GM23338 (cell line): ENCODE data around the gene RAMACL. TPM values are rescaled to one million over a fixed set of nuclear protein-coding genes. Genes with fewer than 3 reads are reported as not detected.

Experiments
- ATAC-seq: fragments of 200-7000 bp; cut with Tn5 transposase; 3 replicates; pipeline ENCODE4 v1.9.1; 2020
- DNase-seq: peaks from one replicate; pipeline ENCODE4 v3.0.0-alpha.2; 2015; ENCODE audit warnings: low spot score
- H2AFZ ChIP-seq: fragments of 200-600 bp; sonication (generic); 2 replicates; pipeline ENCODE4 v1.8.0; 2016; ENCODE audit warnings: antibody characterized with exemption, mild to moderate bottlenecking, moderate library complexity
- H3F3A ChIP-seq: fragments of 200-600 bp; sonication (generic); replicated peaks from 2 replicates; pipeline ENCODE4 v1.8.0; 2017; ENCODE audit warnings: antibody characterized with exemption, mixed run types, low read depth
- H3K27ac ChIP-seq: fragments of 200-600 bp; sonication (generic); 2 replicates; pipeline ENCODE4 v1.6.1; 2016; ENCODE audit warnings: low read depth
- H3K27me3 ChIP-seq: fragments of 200-600 bp; sonication (generic); 2 replicates; pipeline ENCODE4 v1.8.0; 2016; ENCODE audit warnings: mild to moderate bottlenecking, mixed run types, moderate library complexity; ENCODE audit not compliant: insufficient read depth
- H3K36me3 ChIP-seq: fragments of 200-600 bp; sonication (generic); 2 replicates; pipeline ENCODE4 v1.8.0; 2016; ENCODE audit warnings: mild to moderate bottlenecking; ENCODE audit not compliant: insufficient read depth
- H3K4me1 ChIP-seq: fragments of 200-600 bp; sonication (generic); 2 replicates; pipeline ENCODE4 v1.8.0; 2016; ENCODE audit warnings: mild to moderate bottlenecking, moderate library complexity; ENCODE audit not compliant: insufficient read depth
- H3K4me2 ChIP-seq: fragments of 200-600 bp; sonication (generic); 2 replicates; pipeline ENCODE4 v1.7.1; 2017; ENCODE audit warnings: mixed run types
- H3K4me3 ChIP-seq: fragments of 200-600 bp; sonication (generic); 2 replicates; pipeline ENCODE4 v1.6.1; 2016; ENCODE audit warnings: mixed run types
- H3K79me2 ChIP-seq: fragments of 200-600 bp; sonication (generic); replicated peaks from 2 replicates; pipeline ENCODE4 v1.8.0; 2017; ENCODE audit warnings: mild to moderate bottlenecking; ENCODE audit not compliant: insufficient read depth
- H3K9me2 ChIP-seq: fragments of 200-600 bp; sonication (generic); 2 replicates; pipeline ENCODE4 v1.8.0; 2017; ENCODE audit not compliant: insufficient read depth
- H4K20me1 ChIP-seq: fragments of 200-600 bp; sonication (generic); replicated peaks from 2 replicates; pipeline ENCODE4 v1.8.0; 2017; ENCODE audit warnings: mild to moderate bottlenecking; ENCODE audit not compliant: insufficient read depth
- H3K27ac Mint-ChIP-seq: 2 replicates; pipeline ENCODE4 v1.8.0; 2020; ENCODE audit warnings: inconsistent platforms, mild to moderate bottlenecking, moderate library complexity, mixed read lengths
- H3K27me3 Mint-ChIP-seq: 3 replicates; pipeline ENCODE4 v1.8.0; 2022; ENCODE audit warnings: low read depth, mild to moderate bottlenecking, moderate library complexity, mixed read lengths, inconsistent platforms; ENCODE audit not compliant: insufficient read depth, poor library complexity
- H3K36me3 Mint-ChIP-seq: 3 replicates; pipeline ENCODE4 v1.8.0; 2021; ENCODE audit warnings: low read depth, mild to moderate bottlenecking, inconsistent platforms, moderate library complexity, mixed read lengths
- H3K4me1 Mint-ChIP-seq: 3 replicates; pipeline ENCODE4 v1.8.0; 2020; ENCODE audit warnings: mild to moderate bottlenecking, inconsistent platforms, mixed read lengths
- H3K4me3 Mint-ChIP-seq: 3 replicates; pipeline ENCODE4 v1.8.0; 2021; ENCODE audit warnings: moderate library complexity, mild to moderate bottlenecking, inconsistent platforms, mixed read lengths
- H3K9me3 Mint-ChIP-seq: 3 replicates; pipeline ENCODE4 v1.8.0; 2020; ENCODE audit warnings: moderate library complexity, mild to moderate bottlenecking, inconsistent platforms, mixed read lengths
- CTCF ChIP-seq, 2 experiments: fragments of 200-600 bp in 1 of 2; sonication (generic) in 1 of 2; conservative IDR thresholded peaks; 2 replicates each; pipeline versions ENCODE4 v1.5.1 to v1.6.1; 2016 to 2017; ENCODE audit warnings: antibody characterized with exemption in 2 of 2, low read depth in 2 of 2, mild to moderate bottlenecking in 2 of 2, moderate library complexity in 1 of 2
- EZH2 ChIP-seq: fragments of 200-600 bp; sonication (generic); IDR thresholded peaks from one replicate; pipeline ENCODE4 v1.8.0; 2017; ENCODE audit warnings: antibody characterized with exemption, mild to moderate bottlenecking, low read depth; ENCODE audit not compliant: unreplicated experiment
- NANOG ChIP-seq: IDR thresholded peaks from 2 replicates; pipeline ENCODE4 v1.6.1; 2016; ENCODE audit warnings: antibody characterized with exemption, borderline replicate concordance
- polyA plus RNA-seq: library from polyadenylated mRNA; unstranded; fragments of >200 nt; fragmentation: Nextera tagmentation; extraction: Ambion mirVana; gene quantifications from 2 replicates; pipeline ENCODE4 v1.2.1, GENCODE V29; 2016
- total RNA-seq: library from RNA; depleted of rRNA; stranded (reverse); fragments of >200 nt; shearing (Covaris generic); gene quantifications from 2 replicates; pipeline ENCODE4 v1.2.3, GENCODE V29; 2014
- TF ChIP-seq, protein P1 (sequence below): fragments of 250-450 bp; sonication (Bioruptor Pico); IDR thresholded peaks from 2 replicates; pipeline ENCODE4 v1.5.0; 2020; ENCODE audit warnings: mild to moderate bottlenecking, moderate library complexity

The RAMACL gene
- total and polyA plus RNA-seq, 2 experiments from 2014 or later, result 0.61 to 4.0 TPM

DNA sequence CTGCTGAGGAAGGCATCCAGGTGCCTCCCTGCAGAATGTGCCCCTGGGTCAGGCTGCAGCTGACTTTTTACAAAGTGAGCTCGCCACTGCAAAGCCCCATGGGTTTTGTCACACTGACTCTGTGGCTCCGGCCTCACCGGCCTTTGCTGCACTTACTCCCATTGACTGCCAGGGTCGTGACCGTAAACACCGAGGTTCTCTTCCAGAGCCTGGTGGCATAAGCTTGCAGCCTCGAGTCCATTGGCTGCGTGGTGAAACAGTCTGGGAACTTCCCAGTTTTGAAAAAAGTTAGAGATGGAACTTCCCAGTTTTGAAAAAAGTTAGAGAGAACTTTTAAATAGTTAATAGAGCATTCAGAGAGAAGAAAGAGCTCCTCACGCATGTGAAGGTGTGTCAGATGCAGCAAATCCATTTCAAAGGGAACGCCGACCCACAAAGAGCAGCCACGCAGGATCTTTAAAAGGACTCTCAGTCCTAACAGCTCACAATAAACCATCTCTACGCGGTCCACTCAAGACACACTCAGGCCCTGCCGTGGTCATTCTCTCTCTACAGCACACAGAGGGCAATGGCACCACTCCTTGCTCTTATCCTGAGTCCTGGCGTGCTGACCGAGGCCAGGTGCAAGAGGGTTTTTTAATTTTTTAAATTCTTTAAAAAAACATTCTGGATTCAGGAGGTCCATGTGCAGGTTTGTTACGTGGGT is 12.8 kb downstream of the RAMACL start:
- H3K27me3 Mint-ChIP-seq, result peaks cover 9% of the 10 kb centered on the region
- Histone ChIP-seq H2AFZ (no peak overlapping the region), H3K79me2 (peaks cover 56% of the 10 kb centered on the region), H3F3A (peaks cover 6% of the 10 kb centered on the region; the same call in 1 of the 2 replicates), H3K4me1 (peaks cover 21% of the 10 kb centered on the region), H3K27me3 (no peaks in the 10 kb centered on the region), H3K9me2 (no peaks in the 10 kb centered on the region), H3K4me2 (peak overlapping the region; percentile 66; the same call in 1 of the 2 replicates), H3K27ac (no peak overlapping the region), H4K20me1 (peaks cover 9% of the 10 kb centered on the region), H3K4me3 (no peak overlapping the region), H3K36me3 (no peaks in the 10 kb centered on the region)
- ATAC-seq, result peak; percentile 18
- peaks cover 22% of the 10 kb centered on the region for H3K9me3 Mint-ChIP-seq
- H3K36me3 Mint-ChIP-seq, result peaks cover 35% of the 10 kb centered on the region
- H3K27ac Mint-ChIP-seq, result no peak overlapping the region
- DNase-seq, result no peak
- peaks cover 48% of the 10 kb centered on the region for H3K4me1 Mint-ChIP-seq
- TF ChIP-seq, protein P1, sequence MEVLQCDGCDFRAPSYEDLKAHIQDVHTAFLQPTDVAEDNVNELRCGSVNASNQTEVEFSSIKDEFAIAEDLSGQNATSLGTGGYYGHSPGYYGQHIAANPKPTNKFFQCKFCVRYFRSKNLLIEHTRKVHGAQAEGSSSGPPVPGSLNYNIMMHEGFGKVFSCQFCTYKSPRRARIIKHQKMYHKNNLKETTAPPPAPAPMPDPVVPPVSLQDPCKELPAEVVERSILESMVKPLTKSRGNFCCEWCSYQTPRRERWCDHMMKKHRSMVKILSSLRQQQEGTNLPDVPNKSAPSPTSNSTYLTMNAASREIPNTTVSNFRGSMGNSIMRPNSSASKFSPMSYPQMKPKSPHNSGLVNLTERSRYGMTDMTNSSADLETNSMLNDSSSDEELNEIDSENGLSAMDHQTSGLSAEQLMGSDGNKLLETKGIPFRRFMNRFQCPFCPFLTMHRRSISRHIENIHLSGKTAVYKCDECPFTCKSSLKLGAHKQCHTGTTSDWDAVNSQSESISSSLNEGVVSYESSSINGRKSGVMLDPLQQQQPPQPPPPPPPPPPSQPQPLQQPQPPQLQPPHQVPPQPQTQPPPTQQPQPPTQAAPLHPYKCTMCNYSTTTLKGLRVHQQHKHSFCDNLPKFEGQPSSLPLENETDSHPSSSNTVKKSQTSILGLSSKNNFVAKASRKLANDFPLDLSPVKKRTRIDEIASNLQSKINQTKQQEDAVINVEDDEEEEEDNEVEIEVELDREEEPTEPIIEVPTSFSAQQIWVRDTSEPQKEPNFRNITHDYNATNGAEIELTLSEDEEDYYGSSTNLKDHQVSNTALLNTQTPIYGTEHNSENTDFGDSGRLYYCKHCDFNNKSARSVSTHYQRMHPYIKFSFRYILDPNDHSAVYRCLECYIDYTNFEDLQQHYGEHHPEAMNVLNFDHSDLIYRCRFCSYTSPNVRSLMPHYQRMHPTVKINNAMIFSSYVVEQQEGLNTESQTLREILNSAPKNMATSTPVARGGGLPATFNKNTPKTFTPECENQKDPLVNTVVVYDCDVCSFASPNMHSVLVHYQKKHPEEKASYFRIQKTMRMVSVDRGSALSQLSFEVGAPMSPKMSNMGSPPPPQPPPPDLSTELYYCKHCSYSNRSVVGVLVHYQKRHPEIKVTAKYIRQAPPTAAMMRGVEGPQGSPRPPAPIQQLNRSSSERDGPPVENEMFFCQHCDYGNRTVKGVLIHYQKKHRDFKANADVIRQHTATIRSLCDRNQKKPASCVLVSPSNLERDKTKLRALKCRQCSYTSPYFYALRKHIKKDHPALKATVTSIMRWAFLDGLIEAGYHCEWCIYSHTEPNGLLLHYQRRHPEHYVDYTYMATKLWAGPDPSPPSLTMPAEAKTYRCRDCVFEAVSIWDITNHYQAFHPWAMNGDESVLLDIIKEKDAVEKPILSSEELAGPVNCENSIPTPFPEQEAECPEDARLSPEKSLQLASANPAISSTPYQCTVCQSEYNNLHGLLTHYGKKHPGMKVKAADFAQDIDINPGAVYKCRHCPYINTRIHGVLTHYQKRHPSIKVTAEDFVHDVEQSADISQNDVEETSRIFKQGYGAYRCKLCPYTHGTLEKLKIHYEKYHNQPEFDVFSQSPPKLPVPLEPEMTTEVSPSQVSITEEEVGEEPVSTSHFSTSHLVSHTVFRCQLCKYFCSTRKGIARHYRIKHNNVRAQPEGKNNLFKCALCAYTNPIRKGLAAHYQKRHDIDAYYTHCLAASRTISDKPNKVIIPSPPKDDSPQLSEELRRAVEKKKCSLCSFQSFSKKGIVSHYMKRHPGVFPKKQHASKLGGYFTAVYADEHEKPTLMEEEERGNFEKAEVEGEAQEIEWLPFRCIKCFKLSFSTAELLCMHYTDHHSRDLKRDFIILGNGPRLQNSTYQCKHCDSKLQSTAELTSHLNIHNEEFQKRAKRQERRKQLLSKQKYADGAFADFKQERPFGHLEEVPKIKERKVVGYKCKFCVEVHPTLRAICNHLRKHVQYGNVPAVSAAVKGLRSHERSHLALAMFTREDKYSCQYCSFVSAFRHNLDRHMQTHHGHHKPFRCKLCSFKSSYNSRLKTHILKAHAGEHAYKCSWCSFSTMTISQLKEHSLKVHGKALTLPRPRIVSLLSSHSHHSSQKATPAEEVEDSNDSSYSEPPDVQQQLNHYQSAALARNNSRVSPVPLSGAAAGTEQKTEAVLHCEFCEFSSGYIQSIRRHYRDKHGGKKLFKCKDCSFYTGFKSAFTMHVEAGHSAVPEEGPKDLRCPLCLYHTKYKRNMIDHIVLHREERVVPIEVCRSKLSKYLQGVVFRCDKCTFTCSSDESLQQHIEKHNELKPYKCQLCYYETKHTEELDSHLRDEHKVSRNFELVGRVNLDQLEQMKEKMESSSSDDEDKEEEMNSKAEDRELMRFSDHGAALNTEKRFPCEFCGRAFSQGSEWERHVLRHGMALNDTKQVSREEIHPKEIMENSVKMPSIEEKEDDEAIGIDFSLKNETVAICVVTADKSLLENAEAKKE, result no peak
- TF ChIP-seq EZH2, result no peak
- no peak overlapping the region for H3K4me3 Mint-ChIP-seq

DNA sequence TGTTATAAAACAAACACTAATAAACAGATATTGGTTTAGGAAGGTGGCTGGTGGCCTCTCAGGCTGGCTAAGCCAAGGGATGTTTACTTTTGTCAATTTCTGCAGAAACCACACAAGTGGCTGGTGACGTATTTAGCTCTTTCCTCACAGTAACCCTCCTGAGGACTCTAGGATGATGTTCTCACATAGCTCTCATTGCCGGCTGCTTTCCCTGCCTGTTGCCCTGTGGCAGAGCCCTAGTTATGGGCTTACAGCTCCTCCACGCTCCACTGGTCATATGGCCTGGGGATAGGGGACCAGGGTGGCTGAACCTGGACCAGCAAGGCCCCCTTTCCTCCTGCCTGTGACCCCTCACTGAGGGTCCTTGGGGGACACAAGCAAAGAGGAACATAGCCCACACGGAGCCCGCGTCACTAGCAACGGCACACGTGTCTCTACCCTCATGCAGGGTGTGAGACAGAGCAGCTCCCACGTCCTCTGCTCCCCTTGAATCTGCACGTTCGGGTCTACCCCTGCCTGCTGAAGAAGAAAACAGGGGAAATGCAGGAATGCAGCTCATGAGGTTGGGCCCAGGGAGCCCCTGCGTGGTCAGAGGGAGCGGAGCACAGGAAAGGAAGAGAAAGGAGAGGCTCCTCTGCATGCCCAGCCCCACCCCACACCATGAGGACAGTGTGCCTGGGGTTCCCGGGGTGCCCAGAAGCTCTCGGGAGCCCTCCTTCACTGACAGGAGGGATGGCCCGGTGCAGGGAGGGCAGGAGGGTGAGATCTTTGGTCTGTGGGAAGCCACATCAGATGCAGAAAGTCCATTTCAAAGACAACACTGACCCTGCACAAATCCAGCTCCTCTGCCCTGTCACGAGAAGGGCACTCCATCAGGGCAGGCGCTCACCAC is 13.9 kb downstream of the RAMACL start:
- peaks cover 18% of the 10 kb centered on the region for H3K9me3 Mint-ChIP-seq
- Histone ChIP-seq H3K4me1 (peaks cover 21% of the 10 kb centered on the region), H3F3A (peaks cover 6% of the 10 kb centered on the region; the same call in 1 of the 2 replicates), H3K9me2 (no peaks in the 10 kb centered on the region), H3K79me2 (peaks cover 62% of the 10 kb centered on the region), H3K36me3 (no peaks in the 10 kb centered on the region), H3K27me3 (no peaks in the 10 kb centered on the region), H3K27ac (peak overlapping the region; percentile 22; the same call in 1 of the 2 replicates), H3K4me3 (peak overlapping the region; percentile 11; the same call in 1 of the 2 replicates), H4K20me1 (peaks cover 12% of the 10 kb centered on the region), H2AFZ (no peak overlapping the region), H3K4me2 (peak overlapping the region; percentile 66)
- TF ChIP-seq CTCF (conservative IDR thresholded peaks at IDR 0.05; ENCODE audit: low read depth in 2 of 2) (peak in 1 of 2 experiments; percentile 37; a peak in 2 of 4 replicates), NANOG (no peak)
- peaks cover 55% of the 10 kb centered on the region for H3K4me1 Mint-ChIP-seq
- peaks cover 9% of the 10 kb centered on the region for H3K27me3 Mint-ChIP-seq
- H3K36me3 Mint-ChIP-seq, result peaks cover 26% of the 10 kb centered on the region
- DNase-seq, result peak; percentile 78
- peak overlapping the region; percentile 94 for H3K27ac Mint-ChIP-seq
- H3K4me3 Mint-ChIP-seq, result peak overlapping the region; percentile 55
- peak; percentile 92 for ATAC-seq
